A549 (cell line): ENCODE results near the gene RRP9. TPM values are rescaled to one million over a fixed set of nuclear protein-coding genes. Genes with fewer than 3 reads are reported as not detected.

ENCODE experiments used
- ATAC-seq, 2 experiments: fragments of 200-7000 bp in 1 of 2; fragments of >200 bp in 1 of 2; cut with Nextera tagmentation in 1 of 2; cut with Tn5 transposase in 1 of 2; 3 replicates each; pipeline versions ENCODE4 v1.8.0 to v1.9.1; 2018 to 2020; ENCODE audit warnings: mild to moderate bottlenecking in 1 of 2, moderate library complexity in 1 of 2
- CTCF ChIA-PET: fragments of 300-600 bp; sonication (Branson Sonifier 250); formaldehyde crosslinking; extraction: SDS; loops from one replicate; lab custom pipeline; 2021; ENCODE audit warnings: antibody characterized with exemption, inconsistent platforms; lab: Yijun Ruan, JAX
- POLR2A ChIA-PET: fragments of 350-600 bp; formaldehyde crosslinking; extraction: SDS; loops from one replicate; lab custom pipeline; 2021; ENCODE audit warnings: antibody characterized with exemption, inconsistent platforms; lab: Yijun Ruan, JAX
- DNase-seq, 2 experiments: peaks; one replicate each; pipeline versions ENCODE4 v3.0.0 to v3.0.0-alpha.2; 2011 to 2016; ENCODE audit warnings: low read depth in 1 of 2, low spot score in 1 of 2
- FAIRE-seq: peaks from 2 replicates; lab custom pipeline; 2011; peaks lifted over from hg19 to GRCh38; lab: Jason Lieb, UNC
- H3K27ac ChIP-seq, 2 experiments: fragments of >200 bp; sonication (Bioruptor Twin); formaldehyde crosslinking; 3 replicates each; pipeline ENCODE4 v1.5.1; 2016 to 2017
- H3K4me1 ChIP-seq: fragments of >200 bp; sonication (Bioruptor Twin); formaldehyde crosslinking; 3 replicates; pipeline ENCODE4 v1.6.1; 2016
- H3K4me2 ChIP-seq: fragments of >200 bp; sonication (Bioruptor Twin); formaldehyde crosslinking; 3 replicates; pipeline ENCODE4 v1.6.1; 2016
- H3K4me3 ChIP-seq: fragments of >200 bp; sonication (Bioruptor Twin); formaldehyde crosslinking; 3 replicates; pipeline ENCODE4 v1.5.1; 2016
- H3K9me3 ChIP-seq: fragments of >200 bp; sonication (Bioruptor Twin); formaldehyde crosslinking; 3 replicates; pipeline ENCODE4 v1.6.1; 2016
- FOSL2 ChIP-seq, 2 experiments: fragments of 450-650 bp in 1 of 2; fragments of >200 bp in 1 of 2; sonication (Bioruptor Twin) in 1 of 2; formaldehyde crosslinking; IDR thresholded peaks; 2 replicates each; pipeline versions ENCODE4 v1.5.0 to v1.6.1; 2016 to 2020; ENCODE audit warnings: mild to moderate bottlenecking in 1 of 2, moderate library complexity in 1 of 2
- HDAC2 ChIP-seq: fragments of 200-600 bp; sonication (generic); IDR thresholded peaks from 2 replicates; pipeline ENCODE4 v1.6.1; 2016
- HOXB13 ChIP-seq: fragments of 250-450 bp; sonication (Bioruptor Pico); IDR thresholded peaks from 2 replicates; pipeline ENCODE4 v1.5.0; 2020; ENCODE audit warnings: low read depth, mild to moderate bottlenecking, moderate library complexity
- JUNB ChIP-seq: fragments of >200 bp; sonication (Bioruptor Twin); formaldehyde crosslinking; IDR thresholded peaks from 2 replicates; pipeline ENCODE4 v1.6.1; 2016
- MAFK ChIP-seq: fragments of 450-650 bp; IDR thresholded peaks from 2 replicates; pipeline ENCODE4 v1.6.1; 2014; ENCODE audit not compliant: partially characterized antibody
- NFE2L2 ChIP-seq: fragments of 150-350 bp; conservative IDR thresholded peaks from 2 replicates; pipeline ENCODE4 v1.6.1; 2014; ENCODE audit warnings: low read length
- NPAS2 ChIP-seq: fragments of 250-450 bp; sonication (Bioruptor Pico); IDR thresholded peaks from 2 replicates; pipeline ENCODE4 v1.8.0; 2022; ENCODE audit warnings: mild to moderate bottlenecking, moderate library complexity, borderline replicate concordance
- POLR2AphosphoS2 ChIP-seq: conservative IDR thresholded peaks from 2 replicates; pipeline ENCODE4 v1.6.1; 2012; ENCODE audit warnings: low read length, improper control_type of control experiment, inconsistent platforms
- RCOR1 ChIP-seq: fragments of 150-350 bp; IDR thresholded peaks from 2 replicates; pipeline ENCODE4 v1.6.1; 2014; ENCODE audit warnings: antibody characterized with exemption, low read length, low read depth
- RFX5 ChIP-seq: fragments of 450-650 bp; IDR thresholded peaks from 2 replicates; pipeline ENCODE4 v1.7.1; 2014; ENCODE audit warnings: antibody characterized with exemption, mild to moderate bottlenecking, moderate library complexity
- TP53 ChIP-seq: fragments of 250-450 bp; sonication (Bioruptor Pico); IDR thresholded peaks from 2 replicates; pipeline ENCODE4 v1.5.0; 2021; ENCODE audit warnings: mild to moderate bottlenecking, moderate library complexity
- ZFP36 ChIP-seq: fragments of 450-650 bp; IDR thresholded peaks from 2 replicates; pipeline ENCODE4 v1.6.1; 2014; ENCODE audit warnings: borderline replicate concordance; ENCODE audit not compliant: partially characterized antibody
- ZNF302 ChIP-seq: fragments of 250-450 bp; sonication (Bioruptor Pico); IDR thresholded peaks from 2 replicates; pipeline ENCODE4 v1.9.0; 2021; ENCODE audit warnings: inconsistent platforms, mild to moderate bottlenecking, moderate library complexity
- WGBS: methylation state at CpG from one replicate; pipeline ENCODE4 v1.1.6; 2017; ENCODE audit errors: missing lambda C conversion rate; 5-methylcytosine and 5-hydroxymethylcytosine counted together
- polyA plus RNA-seq, 4 experiments: library from polyadenylated mRNA; depleted of rRNA in 3 of 4; stranded (reverse); fragments of >200 nt; fragmentation: RNase III in 1 of 4; extraction: RNeasy Plus Mini Kit Qiagen cat#74134 plus additional on column Dnase treatment in 1 of 4; gene quantifications; 2 replicates in 3 of 4; 3 replicates in 1 of 4; pipeline ENCODE4 v1.2.3, GENCODE V29; 2011 to 2017
- TF ChIP-seq, protein P1 (sequence below): fragments of >200 bp; sonication (Bioruptor Twin); formaldehyde crosslinking; IDR thresholded peaks from 3 replicates; pipeline ENCODE4 v1.6.1; 2016

Gene RRP9
- polyA plus RNA-seq, 2 of the 4 experiments (the other 2 are of a cell fraction): 17.0 to 34.3 TPM

DNA sequence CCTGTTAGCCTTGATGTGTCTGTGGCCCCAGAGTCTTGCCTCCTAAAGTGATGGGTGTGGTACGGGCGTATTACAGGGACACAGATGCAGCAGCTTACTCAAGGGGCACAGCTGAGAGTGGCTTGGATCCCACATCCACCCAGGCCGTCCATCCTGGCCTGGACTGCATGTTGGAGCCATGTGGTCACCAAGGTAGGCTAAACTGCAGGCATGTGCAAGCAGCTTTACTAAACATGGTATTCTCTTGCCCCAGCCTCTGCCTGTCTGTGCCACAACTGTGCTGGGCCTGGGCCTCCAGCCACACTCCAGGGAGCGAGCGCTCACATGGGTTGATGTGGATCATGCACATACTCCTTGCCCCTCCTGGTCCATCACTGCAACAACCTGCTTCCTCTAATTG, 7.4 kb upstream of the RRP9 start:
- H3K4me3 ChIP-seq: no peak overlapping the region
- no peaks in the 10 kb centered on the region; the same call in 1 of the 3 replicates for H3K4me1 ChIP-seq
- FAIRE-seq (no peak), DNase-seq (no peak), ATAC-seq (no peak)
- 93% methylated on average over 4 of the region's 5 CpGs for WGBS
- no peak overlapping the region for H3K27ac ChIP-seq
- TF ChIP-seq NPAS2 (CRISPR knock-in tag) (no peak), TP53 (CRISPR knock-in tag) (no peak), MAFK (no peak), FOSL2 (IDR thresholded peaks at IDR 0.05) (no peak), FOSL2 (CRISPR knock-in tag; IDR thresholded peaks at IDR 0.05) (no peak), POLR2AphosphoS2 (no peak)
- ChIA-PET CTCF (no interaction called here), POLR2A (no interaction called here)
- no peaks in the 10 kb centered on the region for H3K9me3 ChIP-seq
- no peak overlapping the region for H3K4me2 ChIP-seq

GRCh38 chr3:51948016-51948580, 6.4 kb upstream of the RRP9 start:
- H3K4me2 ChIP-seq: no peak overlapping the region
- H3K27ac ChIP-seq: no peak overlapping the region
- FAIRE-seq: no peak
- H3K4me1 ChIP-seq: peaks cover 5% of the 10 kb centered on the region
- no peak for DNase-seq
- H3K9me3 ChIP-seq: no peaks in the 10 kb centered on the region
- no peak for ATAC-seq
- H3K4me3 ChIP-seq: no peak overlapping the region
- WGBS: 81% methylated on average over 9 of the region's 10 CpGs
- POLR2A ChIA-PET: no interaction called here
- TF ChIP-seq RFX5: no peak
- no peak for TF ChIP-seq HDAC2
- TF ChIP-seq RCOR1: no peak
- TF ChIP-seq, all 56 proteins: peak for 0
- CTCF ChIA-PET: no interaction called here

DNA sequence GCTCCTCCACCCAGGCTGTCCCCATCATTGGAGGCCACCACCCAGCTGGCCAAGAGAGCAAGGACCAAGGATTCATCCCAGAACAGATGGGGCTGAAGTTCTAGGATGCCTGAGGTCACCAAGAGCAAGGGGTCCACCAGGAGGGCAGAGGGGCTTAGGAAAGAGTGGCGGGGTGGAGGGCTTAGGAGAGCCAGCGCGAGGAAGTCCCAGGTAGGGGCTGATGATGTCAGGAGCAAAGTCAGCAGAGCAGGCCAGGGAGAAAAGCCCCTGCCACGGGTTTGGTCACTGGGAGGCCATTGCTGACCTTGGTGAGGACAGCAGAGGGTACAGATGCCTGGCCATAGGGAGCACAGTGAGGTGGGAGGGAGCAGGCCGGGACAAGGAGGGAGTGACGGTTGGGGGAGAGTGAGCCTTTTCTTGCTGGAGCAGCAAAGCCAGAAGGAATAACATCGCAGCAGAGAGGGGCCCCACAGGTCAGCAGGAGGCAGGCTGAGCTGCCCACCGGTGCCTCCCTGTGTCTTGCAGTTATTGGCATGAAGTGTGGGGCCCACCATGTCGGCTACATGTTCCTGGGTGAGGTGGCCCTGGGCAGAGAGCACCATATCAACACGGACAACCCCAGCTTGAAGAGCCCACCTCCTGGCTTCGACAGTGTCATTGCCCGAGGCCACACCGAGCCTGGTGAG, 5.7 kb upstream of the RRP9 start:
- no peak for ATAC-seq
- no peak overlapping the region for H3K27ac ChIP-seq
- no peak overlapping the region for H3K4me2 ChIP-seq
- FAIRE-seq: no peak
- no peaks in the 10 kb centered on the region for H3K9me3 ChIP-seq
- CTCF ChIA-PET: no interaction called here
- H3K4me1 ChIP-seq: peaks cover 12% of the 10 kb centered on the region
- POLR2A ChIA-PET: no interaction called here
- no peak overlapping the region for H3K4me3 ChIP-seq
- no peak for DNase-seq
- WGBS: 82% methylated on average over 10 of the region's 13 CpGs
- TF ChIP-seq ZFP36 (no peak), TP53 (CRISPR knock-in tag) (no peak), HOXB13 (CRISPR knock-in tag) (no peak), ZNF302 (no peak), JUNB (no peak), NFE2L2 (no peak), NPAS2 (CRISPR knock-in tag) (no peak)
- TF ChIP-seq, protein P1, sequence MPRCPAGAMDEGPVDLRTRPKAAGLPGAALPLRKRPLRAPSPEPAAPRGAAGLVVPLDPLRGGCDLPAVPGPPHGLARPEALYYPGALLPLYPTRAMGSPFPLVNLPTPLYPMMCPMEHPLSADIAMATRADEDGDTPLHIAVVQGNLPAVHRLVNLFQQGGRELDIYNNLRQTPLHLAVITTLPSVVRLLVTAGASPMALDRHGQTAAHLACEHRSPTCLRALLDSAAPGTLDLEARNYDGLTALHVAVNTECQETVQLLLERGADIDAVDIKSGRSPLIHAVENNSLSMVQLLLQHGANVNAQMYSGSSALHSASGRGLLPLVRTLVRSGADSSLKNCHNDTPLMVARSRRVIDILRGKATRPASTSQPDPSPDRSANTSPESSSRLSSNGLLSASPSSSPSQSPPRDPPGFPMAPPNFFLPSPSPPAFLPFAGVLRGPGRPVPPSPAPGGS: no peak

- ChIA-PET POLR2A (no interaction called here), CTCF (interaction anchor here (1.4 to 5.9 kb wide), 2 partner anchors 8 to 27 kb away, joined by 4 to 59 read pairs; partner anchors contain the start of genes ABHD14A, ABHD14B and GPR62)
- Histone ChIP-seq H3K9me3 (no peaks in the 10 kb centered on the region), H3K27ac (no peak overlapping the region), H3K4me2 (no peak overlapping the region), H3K4me3 (no peak overlapping the region), H3K4me1 (peaks cover 13% of the 10 kb centered on the region)
- WGBS: 83% methylated on average over 3 of the region's 4 CpGs
- no peak for TF ChIP-seq POLR2AphosphoS2
- no peak for ATAC-seq
- no peak for DNase-seq
- FAIRE-seq: no peak
These were observed 5.1 kb upstream of the RRP9 start for GRCh38 chr3:51946796-51947195.
